NCI-H2107 (cell line): Measurements from ENCODE around the gene GFY.

Source experiments
- DNase-seq: peaks from one replicate; lab custom pipeline; 2025; lab: John Stamatoyannopoulos, UW

The GFY gene

GRCh38 chr19:49425178-49425577 is at the start of gene GFY:
Gene GFY, plus strand, starts transcription at chr19:49425388. Its CDS starts 1,043 bp downstream, at chr19:49426431.
- DNase-seq: no peak

- no peak for DNase-seq
Observed at GRCh38 chr19:49378512-49378911, 46.7 kb upstream of the GFY start.

GRCh38 chr19:49380391-49380790 is 44.8 kb upstream of the GFY start:
- no peak for DNase-seq

- DNase-seq: no peak
Observed at GRCh38 chr19:49382639-49383038, 42.5 kb upstream of the GFY start.

- DNase-seq: no peak
Observed at GRCh38 chr19:49383599-49383998, 41.6 kb upstream of the GFY start.

GRCh38 chr19:49387936-49388372 is 37.2 kb upstream of the GFY start, which contains the start of gene KASH5:
Gene KASH5, plus strand, starts transcription at chr19:49388249. Its CDS starts 2,635 bp downstream, at chr19:49390884.
- no peak for DNase-seq

- DNase-seq: no peak
Observed at GRCh38 chr19:49389406-49389805, 35.8 kb upstream of the GFY start.

GRCh38 chr19:49390131-49390928 is 34.9 kb upstream of the GFY start:
- no peak for DNase-seq

GRCh38 chr19:49390929-49391359 is 34.2 kb upstream of the GFY start:
- DNase-seq: no peak

- DNase-seq: peak; percentile 67
Observed at GRCh38 chr19:49391581-49392399, 33.4 kb upstream of the GFY start.

- DNase-seq: no peak
Observed at GRCh38 chr19:49393881-49394280, 31.3 kb upstream of the GFY start.

GRCh38 chr19:49395581-49396407 is 29.4 kb upstream of the GFY start:
- DNase-seq: no peak

- DNase-seq: no peak
Observed at GRCh38 chr19:49396738-49397505, 28.3 kb upstream of the GFY start.

GRCh38 chr19:49398001-49398615 is 27.1 kb upstream of the GFY start:
- DNase-seq: no peak

GRCh38 chr19:49398931-49399330 is 26.3 kb upstream of the GFY start:
- no peak for DNase-seq

GRCh38 chr19:49400029-49400428 is 25.2 kb upstream of the GFY start:
- no peak for DNase-seq

GRCh38 chr19:49403404-49404187 is 21.6 kb upstream of the GFY start:
- DNase-seq: peak; percentile 85

- no peak for DNase-seq
Observed at GRCh38 chr19:49407079-49407478, 18.1 kb upstream of the GFY start.

- no peak for DNase-seq
Observed at GRCh38 chr19:49407482-49408015, 17.6 kb upstream of the GFY start.
